GM21786 (cell line): Measurements from ENCODE around the gene STMP1.

Experiments
- ATAC-seq: cut with Tn5 transposase; IDR thresholded peaks from one replicate; pipeline ENCODE4 v1.9.1; 2021; ENCODE audit not compliant: unreplicated experiment

The STMP1 gene

DNA sequence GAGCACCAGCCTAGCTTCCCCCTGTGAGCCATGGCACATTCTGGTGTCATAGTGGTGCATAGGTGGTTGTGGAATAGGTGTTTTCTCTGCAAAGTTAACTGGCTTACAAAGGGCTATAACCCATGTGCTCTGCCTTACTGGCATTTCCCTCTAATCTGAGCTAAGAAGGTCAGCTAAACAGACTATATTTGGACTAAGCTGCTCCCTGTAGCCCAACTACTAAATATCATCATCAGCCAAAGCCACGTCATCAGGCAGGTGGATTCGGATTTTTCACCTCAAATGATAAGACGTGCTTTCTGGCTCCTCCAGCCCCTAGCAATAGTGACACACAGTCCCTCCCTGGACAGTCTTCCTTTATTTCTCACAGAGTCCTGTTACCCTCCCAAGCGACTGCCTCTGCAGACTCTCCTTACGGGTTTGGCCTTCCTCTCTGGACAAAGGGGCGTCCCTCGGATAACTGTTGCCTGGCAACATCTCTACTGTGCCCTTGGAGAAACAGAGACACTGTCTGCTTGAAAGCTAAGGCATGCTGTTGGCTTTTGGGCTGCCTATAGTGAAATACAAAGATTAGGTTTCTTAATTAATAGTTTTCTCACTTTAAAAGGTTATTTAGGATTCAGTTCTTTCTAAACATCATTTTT is 56.6 kb downstream of the STMP1 start:
- no peak for ATAC-seq

DNA sequence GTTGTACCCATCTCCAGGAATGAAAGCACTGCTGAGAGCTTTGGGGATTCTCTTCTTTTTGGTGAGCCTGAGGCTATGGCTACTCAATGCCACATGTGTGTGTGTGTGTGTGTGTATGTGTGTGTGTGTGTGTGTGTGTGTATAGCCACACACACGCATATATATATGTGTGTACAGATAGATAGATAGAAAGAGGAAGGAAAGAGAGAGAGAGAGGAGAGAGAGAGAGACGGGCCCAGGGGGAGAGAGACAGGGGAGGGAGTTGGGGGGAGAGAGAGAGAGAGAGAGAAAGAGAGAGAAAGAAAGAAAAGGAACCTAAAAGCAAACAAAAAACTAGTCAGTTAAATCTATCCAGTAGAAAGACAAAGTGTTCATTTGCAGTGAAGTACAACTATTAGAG is 57.4 kb downstream of the STMP1 start:
- ATAC-seq = no peak

- no peak for ATAC-seq
These were observed 59.0 kb downstream of the STMP1 start for GRCh38 chr7:135721198-135721820.

GRCh38 chr7:135723411-135723810 is 61.1 kb downstream of the STMP1 start:
- no peak for ATAC-seq
